Medulla oblongata (tissue), 1 donor: ENCODE results near the gene EPSTI1.
"Not testable (repeated sequence)": the region's sequence is repeated elsewhere in the genome, so short reads cannot be mapped to it uniquely, and the experiment has no call there.

Experiments
- DNase-seq: peaks from one replicate; pipeline ENCODE4 v3.0.0-alpha.2; 2015; ENCODE audit errors: extremely low spot score

EPSTI1 gene

DNA sequence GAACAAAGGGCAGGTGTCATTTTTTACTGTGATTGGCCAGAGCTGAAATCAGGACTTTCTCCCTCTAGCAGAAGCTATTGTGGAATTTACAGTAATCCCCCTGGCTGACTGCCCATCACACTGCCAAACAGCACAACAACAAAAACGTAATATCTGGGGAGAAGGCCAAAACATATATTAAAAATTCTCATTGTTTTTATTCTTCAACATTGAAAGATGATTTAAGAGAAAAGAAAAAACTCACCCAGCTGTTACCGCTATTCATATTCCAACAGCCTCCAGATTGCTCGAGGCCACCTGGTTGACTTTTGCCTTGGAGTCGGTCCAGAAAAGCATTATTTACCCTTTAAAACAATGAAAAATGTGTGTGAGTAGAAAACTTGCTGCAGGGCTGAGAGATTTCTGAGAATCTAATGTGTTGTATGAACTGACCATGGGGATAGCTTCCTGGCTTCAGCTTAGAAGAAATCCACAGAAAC, 97.2 kb downstream of the EPSTI1 start:
- DNase-seq, result no peak

DNA sequence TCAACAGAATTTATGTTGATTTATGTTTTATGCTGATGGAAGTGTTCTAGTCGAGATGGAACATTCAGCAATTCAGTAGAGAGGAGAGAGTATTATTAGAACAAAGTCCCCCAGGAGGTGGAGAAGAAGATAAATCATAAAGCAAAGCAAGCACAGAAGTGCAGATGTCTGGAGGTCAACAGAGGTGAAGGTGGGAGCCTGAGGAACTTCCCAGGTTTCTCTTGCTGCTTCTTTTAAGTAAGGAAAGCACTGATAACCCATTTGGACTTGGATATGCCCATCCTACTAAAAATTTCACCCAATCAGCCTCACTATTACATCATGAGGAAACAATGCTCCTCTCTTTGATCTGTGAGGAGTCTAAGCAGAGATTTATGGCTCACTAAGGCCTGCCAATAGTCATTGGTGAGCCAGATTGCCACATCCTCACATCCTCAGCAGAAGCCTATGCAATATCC, 98.8 kb downstream of the EPSTI1 start:
- no peak for DNase-seq

DNA sequence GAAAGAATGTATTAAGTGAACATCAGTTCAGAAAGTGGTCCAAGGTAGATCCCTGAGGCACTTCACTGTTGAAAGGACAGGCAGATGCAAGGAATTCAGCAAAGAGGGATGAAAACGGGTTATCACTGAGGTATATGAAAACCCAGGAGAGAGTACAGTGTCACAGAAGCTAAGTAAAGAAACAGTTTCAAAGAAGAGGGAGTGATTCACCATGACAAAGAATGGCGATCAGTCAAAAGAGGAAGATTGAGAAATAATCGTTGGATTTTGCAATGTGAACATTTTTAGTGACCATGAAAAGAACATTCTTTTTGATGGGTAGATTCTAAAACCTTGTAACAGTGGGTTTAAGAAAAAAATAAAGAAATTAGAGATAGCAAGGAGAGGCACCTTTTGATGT, 99.3 kb downstream of the EPSTI1 start:
- DNase-seq, result no peak

DNA sequence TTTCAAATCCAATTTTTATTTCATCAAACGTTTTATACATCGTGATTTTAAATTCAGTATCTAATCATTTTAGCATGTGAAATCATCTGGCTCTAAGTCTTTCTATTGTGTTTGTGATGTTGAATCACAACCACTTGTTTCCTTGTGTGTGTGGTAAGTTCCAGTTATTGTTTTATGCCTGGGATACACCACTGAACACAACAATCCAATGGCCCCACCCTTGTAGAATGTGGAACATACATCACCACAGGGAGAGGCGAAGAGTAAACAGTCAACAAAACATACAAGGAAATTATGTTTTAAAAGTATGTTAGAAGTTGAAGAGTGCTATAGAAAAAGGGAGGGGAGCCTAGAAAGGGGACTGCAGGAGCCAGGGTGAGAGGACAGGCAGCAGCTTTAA, 100.5 kb downstream of the EPSTI1 start:
- no peak for DNase-seq

DNA sequence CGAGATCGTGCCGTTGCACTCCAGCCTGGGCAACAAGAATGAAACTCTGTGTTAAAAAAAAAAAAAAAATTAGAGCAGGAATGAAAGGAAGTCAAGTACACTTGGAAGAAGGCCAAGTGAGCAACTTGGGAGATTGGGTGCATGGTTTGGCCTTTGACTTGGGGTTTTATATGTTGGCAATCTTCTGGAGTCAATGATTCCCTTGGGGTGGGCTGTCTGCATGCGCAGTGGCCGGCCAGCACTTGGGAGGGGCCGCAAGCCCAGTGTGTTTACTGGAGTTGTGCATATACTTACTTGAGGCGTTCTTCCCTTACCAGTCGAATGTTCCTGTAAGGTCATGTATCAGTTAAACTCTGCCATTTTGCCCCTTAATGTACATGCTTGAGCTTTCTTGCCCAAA, 106.7 kb downstream of the EPSTI1 start:
- DNase-seq, result no peak

DNA sequence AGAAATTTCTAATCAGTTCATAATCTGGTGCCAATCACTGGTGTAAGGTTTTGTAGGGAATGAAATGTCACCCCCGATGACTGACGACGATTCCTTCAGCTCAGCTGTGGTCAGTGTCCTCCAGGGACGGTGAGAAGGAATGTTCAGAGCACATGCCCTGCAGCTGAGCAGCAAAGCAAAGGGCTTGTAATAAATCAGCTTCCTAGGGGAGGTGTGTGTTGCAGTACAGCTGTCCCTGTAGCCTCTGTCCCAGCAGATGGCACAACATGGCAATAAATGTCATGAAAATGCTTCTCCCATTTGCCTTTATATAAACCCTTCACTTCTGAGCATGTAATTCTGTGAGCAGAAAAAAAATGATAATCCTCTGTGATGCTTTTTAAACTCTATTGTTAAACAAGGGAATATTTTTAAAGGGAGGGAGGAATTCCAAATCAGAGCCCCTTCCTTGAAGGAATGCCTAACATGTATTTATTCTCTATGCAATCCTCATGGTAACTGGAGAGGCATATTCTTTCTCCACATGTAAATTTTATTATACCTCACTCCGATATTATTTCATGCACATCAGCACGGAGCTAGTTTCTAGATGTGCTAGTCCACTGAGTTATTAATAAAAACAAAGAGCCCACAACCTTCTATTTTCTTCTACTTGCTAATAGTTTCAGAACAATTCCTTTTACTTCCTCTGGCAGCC, 108.1 kb downstream of the EPSTI1 start:
- DNase-seq, result no peak

DNA sequence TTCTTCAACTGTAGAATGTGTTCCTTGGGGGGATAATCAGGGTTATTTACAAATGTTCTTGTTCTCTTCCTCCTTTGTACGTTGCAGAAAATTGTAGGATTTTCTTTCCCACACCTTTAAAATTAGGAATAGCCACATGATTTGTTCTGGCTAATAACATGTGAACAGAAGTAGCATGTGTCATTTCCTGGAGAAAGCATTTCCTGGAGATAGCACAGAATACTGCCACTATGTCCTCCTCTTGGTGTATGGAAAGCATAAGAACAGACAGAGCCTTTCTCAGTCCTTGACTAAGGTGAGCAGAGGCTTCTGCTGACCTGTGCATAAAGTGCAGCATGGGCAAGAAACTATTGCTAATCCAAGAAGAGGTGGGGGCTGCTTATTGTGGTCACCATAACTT, 108.9 kb downstream of the EPSTI1 start:
- DNase-seq, result no peak

DNA sequence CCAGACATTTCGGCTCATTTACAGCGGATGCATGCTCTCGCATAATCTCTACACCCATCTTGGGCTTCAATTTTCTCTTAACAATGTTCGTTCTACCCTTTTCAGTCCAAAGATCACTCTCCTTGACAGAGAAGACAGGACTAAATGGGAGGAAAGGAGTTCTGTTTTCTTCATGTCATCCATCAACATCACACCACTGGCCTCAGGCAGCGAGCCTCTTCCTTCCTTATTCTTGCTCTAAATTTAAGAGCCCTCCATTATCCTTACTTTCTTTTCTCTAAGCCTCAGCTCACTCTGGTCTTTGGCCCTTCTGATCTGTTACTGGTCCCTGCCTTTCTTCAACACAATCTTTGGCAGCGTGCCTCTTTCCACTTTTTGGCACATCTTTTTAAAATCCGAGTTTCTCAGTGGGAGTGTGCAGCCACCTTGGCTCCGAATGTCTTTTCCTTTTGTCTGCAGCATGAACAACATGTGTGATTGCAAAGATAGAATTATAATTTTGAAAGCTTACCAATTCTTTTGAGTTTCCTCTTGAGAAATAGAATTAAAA, 111.9 kb downstream of the EPSTI1 start:
- DNase-seq, result no peak

DNA sequence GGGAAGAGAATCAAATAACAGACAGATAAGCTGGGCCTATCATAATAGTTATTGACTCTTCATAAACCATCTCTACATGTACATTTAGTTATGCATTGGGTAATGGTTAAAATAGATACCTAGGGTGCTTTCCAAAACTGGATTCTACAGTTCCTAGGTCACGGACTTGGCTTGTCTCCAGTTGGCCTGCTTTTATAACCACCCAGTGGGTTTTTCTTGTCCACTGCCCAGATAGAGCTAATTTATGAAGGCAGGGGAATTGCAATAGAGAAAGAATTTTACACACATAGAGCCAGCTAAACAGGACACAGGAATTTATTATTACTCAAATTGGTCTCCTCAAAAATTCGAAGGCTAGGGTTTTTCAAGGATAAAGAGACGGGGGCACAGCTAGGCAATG, 113.3 kb downstream of the EPSTI1 start:
- DNase-seq, result no peak

DNA sequence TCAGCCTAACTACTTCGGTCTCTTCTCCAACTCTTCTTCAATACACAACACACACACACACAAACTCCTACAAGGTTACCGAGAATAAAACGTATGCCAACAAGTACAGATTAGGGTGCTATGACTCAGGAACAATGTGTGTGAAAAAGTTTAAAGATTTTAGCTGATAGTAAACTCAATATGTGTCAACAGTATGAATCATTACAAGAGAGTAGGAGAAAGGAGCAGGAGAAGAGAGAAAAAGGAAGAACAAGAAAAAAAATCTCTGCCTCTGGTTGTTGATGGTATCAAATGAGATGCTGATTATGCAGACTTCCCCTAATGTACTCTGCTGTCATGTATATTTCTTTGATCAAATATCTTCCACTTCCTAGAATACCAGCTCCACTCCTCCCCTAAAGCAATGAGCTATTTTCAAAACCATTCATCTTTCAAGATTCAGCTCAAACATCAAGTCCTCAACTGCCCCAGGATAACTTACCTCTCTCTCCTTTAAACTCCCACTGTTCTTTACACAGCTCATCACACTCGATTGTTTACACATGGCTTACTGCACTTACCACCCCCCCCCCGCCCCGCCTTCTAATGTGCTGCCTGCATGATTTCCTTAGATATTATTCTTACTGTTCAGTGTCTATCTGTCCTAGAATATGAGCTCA, 115.0 kb downstream of the EPSTI1 start:
- DNase-seq, result no peak

DNA sequence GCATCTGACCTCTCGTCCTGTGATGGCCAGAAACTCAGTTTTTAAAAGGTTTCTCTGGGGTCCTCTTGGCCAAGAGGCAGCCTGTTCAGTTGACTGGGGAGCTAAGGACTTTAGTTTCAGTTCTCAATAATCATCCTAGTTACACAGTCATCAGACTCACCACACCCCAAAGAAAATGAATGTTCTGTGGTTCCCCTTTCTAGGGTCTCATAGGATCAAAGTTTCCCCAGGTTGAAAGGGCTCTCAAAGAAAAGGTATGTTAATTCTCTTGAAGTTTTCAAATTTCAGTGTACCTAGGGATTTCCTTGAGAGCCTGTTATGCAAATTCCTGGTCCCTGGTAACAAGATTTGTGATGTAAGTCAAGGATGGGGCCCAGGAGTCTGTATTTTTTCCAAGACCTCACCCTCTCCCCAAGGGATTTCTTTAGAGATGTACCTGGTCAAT, 115.7 kb downstream of the EPSTI1 start:
- DNase-seq, result peak; percentile 10

DNA sequence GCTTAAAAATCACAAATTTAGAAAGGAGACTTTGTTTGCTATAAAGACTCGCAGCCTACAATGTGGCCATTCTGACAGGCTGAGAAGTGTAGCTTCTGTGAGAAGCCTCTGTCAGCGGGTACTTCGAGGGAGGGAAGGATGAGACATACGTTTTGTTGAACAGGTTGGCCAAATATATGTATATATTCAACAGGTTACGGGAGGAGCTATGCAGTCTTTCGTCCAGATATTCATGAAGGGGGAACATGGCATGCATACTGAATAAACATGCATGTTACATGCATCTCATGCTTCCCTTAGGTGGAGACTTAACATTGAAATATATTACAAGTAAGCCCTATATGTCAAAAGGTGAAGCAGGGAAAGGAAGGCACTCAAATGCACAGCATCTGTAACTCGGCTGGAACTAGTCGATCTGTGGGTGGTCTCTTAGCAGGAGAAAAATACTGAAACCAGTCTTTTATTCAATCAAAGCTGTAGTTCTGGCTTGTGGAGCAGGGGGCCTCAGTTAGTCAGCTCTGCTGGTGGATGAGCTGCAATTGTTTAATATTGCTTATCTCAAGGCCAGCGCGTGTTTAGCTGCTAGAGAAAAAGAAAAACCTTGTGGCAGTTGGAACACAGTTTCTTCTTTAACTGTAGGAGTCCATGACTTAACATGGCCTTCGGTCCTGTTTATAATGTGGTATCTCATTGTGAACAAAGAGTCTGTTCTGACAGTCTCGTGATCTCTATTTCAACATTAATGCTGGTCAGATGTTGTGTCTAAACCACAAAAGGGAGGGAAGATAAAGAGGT, 116.4 kb downstream of the EPSTI1 start:
- DNase-seq, result no peak

DNA sequence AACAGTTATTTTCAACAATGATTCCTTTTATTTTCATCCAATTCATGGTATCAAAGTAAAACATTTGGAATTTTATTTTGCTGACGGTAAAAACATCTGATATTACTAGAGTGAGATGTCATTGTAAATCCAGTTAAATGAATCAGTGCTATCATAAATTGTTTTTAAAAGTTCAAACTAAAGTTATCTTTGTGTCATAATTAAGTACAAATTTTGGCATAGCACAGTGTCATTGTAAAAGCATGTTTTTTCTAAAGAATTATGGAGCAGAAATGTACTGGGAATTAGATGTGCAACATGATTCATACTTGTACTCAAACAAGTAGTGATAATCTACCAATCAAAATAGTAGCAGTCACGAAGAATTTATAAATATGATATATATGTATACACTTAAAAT, 117.8 kb downstream of the EPSTI1 start:
- DNase-seq, result no peak

DNA sequence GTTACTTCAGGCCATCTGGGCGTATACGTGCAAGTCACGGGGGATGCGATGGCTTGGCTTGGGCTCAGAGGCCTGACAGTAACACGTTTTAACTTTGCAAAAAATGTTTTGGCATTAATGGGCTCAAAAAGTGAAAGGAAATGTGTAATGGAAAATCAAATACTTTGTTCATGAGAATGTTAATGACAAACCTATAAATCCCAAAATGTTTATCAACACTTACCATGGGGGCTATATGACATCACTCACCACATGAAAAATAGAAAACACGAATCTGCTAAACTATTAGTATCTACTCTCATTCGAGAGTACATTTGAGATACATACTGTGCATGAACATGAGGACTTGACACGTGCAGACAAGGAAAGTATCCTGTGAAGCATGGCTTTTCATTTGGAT, 119.0 kb downstream of the EPSTI1 start:
- no peak for DNase-seq

DNA sequence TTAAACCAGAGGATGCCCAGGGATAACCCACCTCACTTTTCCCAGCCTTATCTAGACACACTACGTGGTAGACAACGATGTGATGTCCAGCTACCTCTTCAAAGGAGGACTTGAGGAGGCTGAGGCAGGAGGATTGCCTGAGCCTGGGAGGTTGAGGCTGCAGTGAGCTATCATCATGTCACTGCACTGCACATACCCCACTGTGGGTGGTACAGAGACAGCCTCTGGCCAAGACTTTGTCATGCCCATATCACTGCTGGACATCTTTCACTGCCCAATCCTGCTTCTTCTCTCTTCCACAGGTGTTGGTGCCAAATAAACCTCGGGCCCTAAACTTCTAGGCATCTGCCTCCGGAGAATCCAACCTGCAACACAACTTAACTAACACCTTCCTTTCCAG, 124.8 kb downstream of the EPSTI1 start:
- DNase-seq, result no peak

DNA sequence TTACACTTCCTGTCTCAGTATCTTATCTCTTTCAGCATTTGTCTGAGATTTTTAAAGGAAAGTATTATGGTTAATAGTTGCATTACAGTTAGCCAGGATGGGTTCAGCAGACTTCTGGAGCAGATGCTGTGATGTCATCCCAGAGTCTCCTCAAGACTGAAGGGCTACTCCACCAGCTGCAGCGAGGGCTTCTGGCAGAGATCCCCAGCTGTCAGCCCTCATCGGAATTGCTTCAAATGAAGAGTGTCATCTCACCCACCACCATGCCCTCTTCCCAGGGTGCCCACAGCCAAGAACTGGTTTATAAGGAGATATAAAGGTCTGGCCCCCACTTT, 126.3 kb downstream of the EPSTI1 start:
- no peak for DNase-seq

DNA sequence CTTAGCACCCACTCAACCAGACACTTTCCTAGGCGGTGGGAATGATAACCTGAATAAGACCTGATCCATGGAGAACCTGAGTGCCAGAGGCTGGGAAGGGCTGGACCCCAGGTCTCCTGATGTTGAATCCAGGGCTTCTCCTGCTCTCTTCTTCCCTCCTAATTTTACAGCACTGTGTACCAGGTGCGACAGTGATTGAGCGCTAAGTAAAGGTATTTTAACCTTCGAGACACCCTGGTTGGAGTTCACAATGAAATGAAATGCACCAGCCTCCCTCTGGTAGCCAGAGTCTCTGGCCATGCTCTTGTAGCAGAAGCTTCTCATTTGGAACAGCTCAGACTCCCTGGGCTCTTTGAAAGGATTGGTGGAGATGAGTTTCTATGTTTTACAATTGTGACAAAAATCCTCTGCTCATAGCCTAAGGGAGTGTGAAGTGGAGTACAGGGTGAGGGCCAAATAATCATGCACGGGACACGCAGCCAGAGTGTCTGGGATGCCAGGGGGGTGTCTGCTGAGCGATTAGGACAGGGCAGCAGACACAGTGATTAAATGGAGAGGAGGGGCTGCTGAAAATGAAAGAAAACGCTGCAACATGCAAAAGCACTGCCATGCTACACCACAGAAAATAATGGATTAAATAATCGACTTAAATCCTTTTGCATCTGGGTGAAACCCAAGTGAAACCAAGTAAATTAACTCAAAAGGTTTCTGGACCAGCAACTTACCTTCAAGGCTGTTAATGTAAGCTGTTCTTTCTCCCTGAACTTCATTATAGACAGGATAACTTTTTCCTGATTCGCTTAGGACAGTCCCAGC, 126.9 kb downstream of the EPSTI1 start:
- no peak for DNase-seq

DNA sequence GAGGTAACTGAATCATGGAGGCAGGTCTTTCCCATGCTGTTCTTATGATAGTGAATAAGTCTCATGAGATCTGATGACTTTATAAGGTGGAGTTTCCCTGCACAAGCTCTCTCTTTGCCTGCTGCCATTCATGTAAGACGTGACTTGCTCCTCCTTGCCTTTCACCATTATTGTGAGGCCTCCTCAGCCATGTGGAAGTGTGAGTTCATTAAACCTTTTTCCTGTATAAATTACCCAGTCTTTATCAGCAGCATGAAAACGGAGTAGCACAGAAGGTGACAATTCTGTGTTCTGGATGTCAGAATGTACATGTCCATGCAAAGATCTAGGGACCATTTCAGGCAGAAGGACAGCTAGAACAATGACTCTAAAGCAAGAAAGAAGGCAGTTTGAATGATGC, 129.7 kb downstream of the EPSTI1 start:
- DNase-seq, result not testable (repeated sequence)

DNA sequence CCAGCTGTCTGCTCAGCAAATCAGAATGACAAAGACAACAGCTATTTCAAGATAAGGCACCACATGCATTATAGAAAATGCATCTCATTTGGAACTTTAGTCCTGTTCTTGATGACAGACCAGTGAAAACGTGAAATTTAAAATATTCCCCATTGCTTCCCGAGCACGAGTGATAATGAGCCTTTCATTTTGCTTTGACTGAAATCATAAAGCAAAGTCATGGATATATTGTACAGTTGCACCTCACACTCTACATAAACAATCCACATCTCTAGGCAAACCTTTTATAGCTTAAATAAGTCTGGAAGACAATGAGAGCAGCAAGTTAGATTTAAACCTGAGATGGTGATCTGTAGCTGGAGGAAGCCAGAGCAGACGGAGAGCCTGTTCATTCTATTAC, 131.6 kb downstream of the EPSTI1 start:
- DNase-seq, result no peak

DNA sequence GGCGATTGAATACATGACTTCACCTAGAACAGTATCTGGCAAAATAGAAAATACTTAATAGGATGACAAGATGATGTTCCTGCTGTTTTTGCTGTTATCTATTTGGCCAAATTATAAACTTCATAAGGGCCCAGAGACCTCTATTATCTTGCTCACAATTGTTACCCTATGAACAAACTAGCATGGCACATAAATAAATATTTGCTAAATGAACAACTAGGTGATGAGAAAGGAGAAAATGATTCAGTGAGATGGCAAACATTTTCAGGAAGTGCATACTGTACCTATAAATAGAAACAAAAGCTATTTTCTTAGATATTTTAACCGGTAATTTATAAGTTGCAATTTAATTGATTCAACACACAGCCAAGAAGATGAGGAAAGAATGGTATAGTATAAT, 132.3 kb downstream of the EPSTI1 start:
- no peak for DNase-seq

DNA sequence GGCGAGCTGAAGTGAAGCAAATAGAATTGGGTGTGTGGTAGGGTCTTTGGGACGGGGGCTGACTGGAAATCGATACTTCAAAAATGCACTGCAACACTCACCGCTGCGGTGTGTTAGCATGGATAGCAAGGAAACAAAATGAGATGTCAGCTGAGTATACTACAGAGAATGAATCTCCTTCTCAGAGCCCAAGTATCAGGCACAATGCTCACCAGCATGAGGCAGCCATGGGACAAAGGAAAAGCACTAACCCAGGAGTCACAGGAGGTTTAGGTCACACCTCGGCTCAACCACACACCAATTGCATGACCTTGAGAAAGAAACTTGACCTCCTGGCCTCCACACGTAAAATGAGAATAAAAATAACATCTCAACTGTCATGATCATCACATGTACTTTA, 136.6 kb downstream of the EPSTI1 start:
- DNase-seq, result no peak

DNA sequence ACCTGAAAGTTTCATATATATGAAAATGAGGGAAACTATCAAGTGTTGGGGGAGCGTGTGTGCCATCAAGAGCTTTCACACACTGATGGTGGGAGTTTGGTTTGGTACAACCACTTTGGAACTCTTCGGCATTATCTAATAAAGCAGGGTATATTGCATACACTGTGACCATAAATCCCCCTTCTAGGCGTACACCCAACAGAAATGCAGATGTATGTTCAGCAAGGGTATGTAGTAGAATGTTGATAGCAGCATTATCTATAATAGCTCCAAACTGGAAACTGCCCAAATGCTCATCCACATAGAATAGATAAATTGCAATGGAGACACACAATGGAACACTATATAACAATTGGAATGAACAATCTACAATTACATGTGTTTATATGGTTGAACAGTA, 139.9 kb downstream of the EPSTI1 start:
- no peak for DNase-seq
